ENCODE results near the gene HOXC6.

GRCh38 chr12:54045868-54046521 lies 17.8 kb downstream of the HOXC6 start:
- TF ChIP-seq POLR2A (IDR thresholded peaks at IDR 0.05) (no peak), POLR2AphosphoS5 (IDR thresholded peaks at IDR 0.05; ENCODE audit: insufficient read depth in 1 of 2, low read depth in 1 of 2) (no peak)
- TF ChIP-seq, protein P1, sequence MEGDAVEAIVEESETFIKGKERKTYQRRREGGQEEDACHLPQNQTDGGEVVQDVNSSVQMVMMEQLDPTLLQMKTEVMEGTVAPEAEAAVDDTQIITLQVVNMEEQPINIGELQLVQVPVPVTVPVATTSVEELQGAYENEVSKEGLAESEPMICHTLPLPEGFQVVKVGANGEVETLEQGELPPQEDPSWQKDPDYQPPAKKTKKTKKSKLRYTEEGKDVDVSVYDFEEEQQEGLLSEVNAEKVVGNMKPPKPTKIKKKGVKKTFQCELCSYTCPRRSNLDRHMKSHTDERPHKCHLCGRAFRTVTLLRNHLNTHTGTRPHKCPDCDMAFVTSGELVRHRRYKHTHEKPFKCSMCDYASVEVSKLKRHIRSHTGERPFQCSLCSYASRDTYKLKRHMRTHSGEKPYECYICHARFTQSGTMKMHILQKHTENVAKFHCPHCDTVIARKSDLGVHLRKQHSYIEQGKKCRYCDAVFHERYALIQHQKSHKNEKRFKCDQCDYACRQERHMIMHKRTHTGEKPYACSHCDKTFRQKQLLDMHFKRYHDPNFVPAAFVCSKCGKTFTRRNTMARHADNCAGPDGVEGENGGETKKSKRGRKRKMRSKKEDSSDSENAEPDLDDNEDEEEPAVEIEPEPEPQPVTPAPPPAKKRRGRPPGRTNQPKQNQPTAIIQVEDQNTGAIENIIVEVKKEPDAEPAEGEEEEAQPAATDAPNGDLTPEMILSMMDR (IDR thresholded peaks at IDR 0.05) = no peak
